Natural killer cell (primary cell): ENCODE measurements around the gene PCK1. TPM values are rescaled to one million over a fixed set of nuclear protein-coding genes. Genes with fewer than 3 reads are reported as not detected.

ENCODE experiments used
- ATAC-seq, 3 donors: fragments of 150-1000 bp in 2 of 3; fragments of 200-7000 bp in 1 of 3; cut with Tn5 transposase; 1 replicate in 1 of 3; 2 replicates in 2 of 3; pipeline ENCODE4 v1.10.0; 2021; ENCODE audit warnings: mild to moderate bottlenecking in 2 of 3, moderate library complexity in 2 of 3
- DNase-seq, 2 donors: peaks; one replicate each; pipeline versions ENCODE4 v3.0.0 to v3.0.0-alpha.2; 2013 to 2021; ENCODE audit warnings: mixed read lengths in 1 of 2
- H3K27ac ChIP-seq: one replicate; pipeline ENCODE4 v1.5.1; 2013; ENCODE audit warnings: mild to moderate bottlenecking, low read length
- H3K27me3 ChIP-seq: one replicate; pipeline ENCODE4 v1.6.1; 2013; ENCODE audit warnings: low read length; ENCODE audit not compliant: control insufficient read depth, insufficient read depth
- H3K36me3 ChIP-seq: one replicate; pipeline ENCODE4 v1.6.1; 2013; ENCODE audit warnings: low read length; ENCODE audit not compliant: control insufficient read depth, insufficient read depth
- H3K4me1 ChIP-seq: one replicate; pipeline ENCODE4 v1.6.1; 2013; ENCODE audit warnings: low read length; ENCODE audit not compliant: control insufficient read depth, insufficient read depth
- H3K4me3 ChIP-seq: one replicate; pipeline ENCODE4 v1.5.1; 2013; ENCODE audit warnings: low read length
- H3K9me3 ChIP-seq: one replicate; pipeline ENCODE4 v1.6.1; 2013; ENCODE audit warnings: low read length; ENCODE audit not compliant: control insufficient read depth, insufficient read depth
- H3K27ac Mint-ChIP-seq, 2 donors: one replicate each; pipeline ENCODE4 v1.8.0; 2022; ENCODE audit warnings: mild to moderate bottlenecking in 2 of 2, mixed read lengths in 2 of 2, moderate library complexity in 1 of 2
- H3K27me3 Mint-ChIP-seq, 2 donors: one replicate each; pipeline ENCODE4 v1.8.0; 2022; ENCODE audit warnings: low read depth in 2 of 2, mixed read lengths in 2 of 2
- H3K36me3 Mint-ChIP-seq: one replicate; pipeline ENCODE4 v1.8.0; 2022; ENCODE audit warnings: mixed read lengths
- H3K4me1 Mint-ChIP-seq, 2 donors: one replicate each; pipeline ENCODE4 v1.8.0; 2022; ENCODE audit warnings: mixed read lengths in 2 of 2
- H3K4me3 Mint-ChIP-seq: one replicate; pipeline ENCODE4 v1.8.0; 2022; ENCODE audit warnings: mild to moderate bottlenecking, moderate library complexity, mixed read lengths
- H3K9me3 Mint-ChIP-seq, 2 donors: one replicate each; pipeline ENCODE4 v1.8.0; 2022; ENCODE audit warnings: mixed read lengths in 2 of 2
- CTCF ChIP-seq: fragments of 200-600 bp; IDR thresholded peaks from one replicate; pipeline ENCODE4 v1.8.0; 2022; ENCODE audit warnings: antibody characterized with exemption
- WGBS: methylation state at CpG from one replicate; pipeline ENCODE4 v1.1.7; 2013; ENCODE audit warnings: missing lambda C conversion rate; ENCODE audit not compliant: insufficient coverage; 5-methylcytosine and 5-hydroxymethylcytosine counted together
- intact Hi-C: fragments of 100-400 bp; cut with micrococcal nuclease; formaldehyde crosslinking; loops from one replicate; pipeline ENCODE4 v1.14.2; 2022
- total RNA-seq, 4 donors: library from RNA; stranded (reverse); fragments of 120-200 nt in 1 of 4; gene quantifications; one replicate each; pipeline versions ENCODE4 v1.2.3 to v1.2.4, GENCODE V29; 2013 to 2022

The PCK1 gene
- total RNA-seq, 3 donors from 2014 or later (not counting 1 experiment from before 2014, with no cell fraction given), result not detected

GRCh38 chr20:57523782-57524181, 37.1 kb upstream of the PCK1 start:
- TF ChIP-seq CTCF, result no peak
- Histone ChIP-seq H3K4me3 (no peak overlapping the region), H3K9me3 (no peaks in the 10 kb centered on the region), H3K36me3 (no peaks in the 10 kb centered on the region), H3K27me3 (no peaks in the 10 kb centered on the region), H3K4me1 (no peaks in the 10 kb centered on the region), H3K27ac (no peak overlapping the region)
- no peak overlapping the region for H3K4me3 Mint-ChIP-seq
- H3K4me1 Mint-ChIP-seq, result no peaks in the 10 kb centered on the region
- no peaks in the 10 kb centered on the region for H3K36me3 Mint-ChIP-seq
- H3K9me3 Mint-ChIP-seq, result no peaks in the 10 kb centered on the region
- ATAC-seq, result no peak
- intact Hi-C loops, result no loop called here
- WGBS, result 92% methylated on average over 11 of the region's 11 CpGs
- no peak overlapping the region for H3K27ac Mint-ChIP-seq
- H3K27me3 Mint-ChIP-seq, result no peaks in the 10 kb centered on the region
- DNase-seq, result no peak

- H3K27me3 Mint-ChIP-seq, result no peaks in the 10 kb centered on the region
- H3K9me3 Mint-ChIP-seq, result no peaks in the 10 kb centered on the region
- no peak for TF ChIP-seq CTCF
- Histone ChIP-seq H3K36me3 (no peaks in the 10 kb centered on the region), H3K9me3 (no peaks in the 10 kb centered on the region), H3K27ac (no peak within 1 kb of the TSS), H3K4me3 (no peak within 1 kb of the TSS), H3K4me1 (no peaks in the 10 kb centered on the region), H3K27me3 (no peaks in the 10 kb centered on the region)
- ATAC-seq (no peak), DNase-seq (no peak)
- no peaks in the 10 kb centered on the region for H3K4me1 Mint-ChIP-seq
- no peak within 1 kb of the TSS for H3K27ac Mint-ChIP-seq
- no peaks in the 10 kb centered on the region for H3K36me3 Mint-ChIP-seq
- no peak within 1 kb of the TSS for H3K4me3 Mint-ChIP-seq
- intact Hi-C loops, result no loop called here
- 92% methylated on average over 39 of the region's 43 CpGs for WGBS
Observed at GRCh38 chr20:57524511-57525176, 36.3 kb upstream of the PCK1 start, which contains the start of gene CTCFL. Gene CTCFL (minus strand): TSS chr20:57525140. CDS start chr20:57524205, 935 bp downstream.

GRCh38 chr20:57525328-57526086, 35.4 kb upstream of the PCK1 start:
- Mint-ChIP-seq H3K9me3 (no peaks in the 10 kb centered on the region), H3K36me3 (no peaks in the 10 kb centered on the region), H3K4me1 (no peaks in the 10 kb centered on the region), H3K27ac (no peak overlapping the region), H3K27me3 (no peaks in the 10 kb centered on the region), H3K4me3 (no peak overlapping the region)
- no peak overlapping the region for H3K4me3 ChIP-seq
- H3K27me3 ChIP-seq, result no peaks in the 10 kb centered on the region
- intact Hi-C loops, result no loop called here
- no peak for TF ChIP-seq CTCF
- H3K9me3 ChIP-seq, result no peaks in the 10 kb centered on the region
- H3K36me3 ChIP-seq, result no peaks in the 10 kb centered on the region
- DNase-seq (no peak), ATAC-seq (no peak)
- no peaks in the 10 kb centered on the region for H3K4me1 ChIP-seq
- 58% methylated on average over 10 of the region's 10 CpGs for WGBS
- no peak overlapping the region for H3K27ac ChIP-seq
